Neutrophil (primary cell): ENCODE results near the gene PIGC.

Source experiments
- H3K27ac ChIP-seq: fragments of 200-600 bp; sonication (generic); 2 replicates; pipeline ENCODE4 v1.5.1; 2016; ENCODE audit warnings: mild to moderate bottlenecking, moderate library complexity
- H3K27me3 ChIP-seq: fragments of 200-600 bp; sonication (generic); 2 replicates; pipeline ENCODE4 v1.6.0; 2016; ENCODE audit warnings: mild to moderate bottlenecking
- H3K36me3 ChIP-seq: fragments of 200-600 bp; sonication (generic); 2 replicates; pipeline ENCODE4 v1.5.1; 2017
- H3K4me1 ChIP-seq, 2 experiments: fragments of 200-600 bp in 1 of 2; sonication (generic) in 1 of 2; 1 replicate in 1 of 2; 2 replicates in 1 of 2; pipeline versions ENCODE4 v1.5.1 to v1.6.1; 2013 to 2016; ENCODE audit warnings: low read depth in 1 of 2, low read length in 1 of 2, mild to moderate bottlenecking in 1 of 2, moderate library complexity in 1 of 2; ENCODE audit not compliant: control insufficient read depth in 1 of 2, insufficient read depth in 1 of 2
- H3K4me3 ChIP-seq, 2 experiments: fragments of 200-600 bp in 1 of 2; sonication (generic) in 1 of 2; 1 replicate in 1 of 2; 2 replicates in 1 of 2; pipeline ENCODE4 v1.5.1; 2013 to 2016; ENCODE audit warnings: low read depth in 1 of 2, low read length in 1 of 2, mild to moderate bottlenecking in 1 of 2, moderate library complexity in 1 of 2
- H3K9me3 ChIP-seq: fragments of 200-600 bp; sonication (generic); 2 replicates; pipeline ENCODE4 v1.5.1; 2016
- TF ChIP-seq, protein P1 (sequence below): fragments of 200-600 bp; sonication (generic); IDR thresholded peaks from 2 replicates; pipeline ENCODE4 v1.5.1; 2016; ENCODE audit warnings: antibody characterized with exemption

Gene PIGC

DNA sequence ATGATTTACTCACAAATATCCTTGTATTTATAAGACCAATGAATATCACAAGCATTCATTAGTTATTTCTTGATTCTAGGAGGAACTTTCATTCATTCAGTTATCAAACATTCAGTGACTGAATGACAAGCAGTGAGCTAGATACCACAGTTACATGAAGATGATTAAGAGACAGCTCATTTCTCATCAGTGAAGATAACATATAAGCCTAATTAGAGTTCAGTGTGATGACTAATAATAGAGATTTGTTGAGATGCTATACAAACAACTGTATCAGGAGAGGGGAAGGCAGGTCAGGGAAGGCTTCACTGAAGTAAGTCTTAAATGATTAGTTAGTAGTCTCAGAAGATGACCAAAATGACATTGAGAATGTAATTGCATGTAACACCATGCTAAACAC lies 38.0 kb downstream of the PIGC start:
- no peak overlapping the region for H3K27ac ChIP-seq
- H3K4me3 ChIP-seq = no peak overlapping the region
- TF ChIP-seq, protein P1, sequence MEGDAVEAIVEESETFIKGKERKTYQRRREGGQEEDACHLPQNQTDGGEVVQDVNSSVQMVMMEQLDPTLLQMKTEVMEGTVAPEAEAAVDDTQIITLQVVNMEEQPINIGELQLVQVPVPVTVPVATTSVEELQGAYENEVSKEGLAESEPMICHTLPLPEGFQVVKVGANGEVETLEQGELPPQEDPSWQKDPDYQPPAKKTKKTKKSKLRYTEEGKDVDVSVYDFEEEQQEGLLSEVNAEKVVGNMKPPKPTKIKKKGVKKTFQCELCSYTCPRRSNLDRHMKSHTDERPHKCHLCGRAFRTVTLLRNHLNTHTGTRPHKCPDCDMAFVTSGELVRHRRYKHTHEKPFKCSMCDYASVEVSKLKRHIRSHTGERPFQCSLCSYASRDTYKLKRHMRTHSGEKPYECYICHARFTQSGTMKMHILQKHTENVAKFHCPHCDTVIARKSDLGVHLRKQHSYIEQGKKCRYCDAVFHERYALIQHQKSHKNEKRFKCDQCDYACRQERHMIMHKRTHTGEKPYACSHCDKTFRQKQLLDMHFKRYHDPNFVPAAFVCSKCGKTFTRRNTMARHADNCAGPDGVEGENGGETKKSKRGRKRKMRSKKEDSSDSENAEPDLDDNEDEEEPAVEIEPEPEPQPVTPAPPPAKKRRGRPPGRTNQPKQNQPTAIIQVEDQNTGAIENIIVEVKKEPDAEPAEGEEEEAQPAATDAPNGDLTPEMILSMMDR = no peak
- H3K36me3 ChIP-seq = no peaks in the 10 kb centered on the region
- H3K9me3 ChIP-seq = no peaks in the 10 kb centered on the region
- no peaks in the 10 kb centered on the region for H3K27me3 ChIP-seq
- H3K4me1 ChIP-seq = no peaks in the 10 kb centered on the region

DNA sequence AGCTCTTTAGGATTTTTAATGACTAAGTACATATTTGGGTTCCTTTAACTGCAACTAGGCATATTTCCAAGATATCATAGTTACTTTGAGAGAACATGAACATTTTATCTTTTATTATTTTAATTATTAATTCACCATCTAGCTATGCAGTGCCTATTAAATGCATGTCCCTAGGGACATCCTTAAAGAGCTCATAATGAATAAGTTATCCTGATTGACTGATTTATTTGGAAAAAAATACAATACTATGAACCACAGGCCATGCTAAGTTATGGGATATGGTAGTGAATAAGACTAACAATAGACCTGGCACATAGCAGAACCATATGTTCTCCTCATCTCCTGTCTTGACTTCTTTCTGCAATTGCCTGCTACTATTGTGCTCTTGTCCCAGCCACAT lies 39.7 kb downstream of the PIGC start:
- Histone ChIP-seq H3K4me3 (no peak overlapping the region), H3K36me3 (no peaks in the 10 kb centered on the region), H3K27ac (no peak overlapping the region), H3K4me1 (no peaks in the 10 kb centered on the region), H3K9me3 (no peaks in the 10 kb centered on the region), H3K27me3 (no peaks in the 10 kb centered on the region)
- TF ChIP-seq, protein P1 = no peak

DNA sequence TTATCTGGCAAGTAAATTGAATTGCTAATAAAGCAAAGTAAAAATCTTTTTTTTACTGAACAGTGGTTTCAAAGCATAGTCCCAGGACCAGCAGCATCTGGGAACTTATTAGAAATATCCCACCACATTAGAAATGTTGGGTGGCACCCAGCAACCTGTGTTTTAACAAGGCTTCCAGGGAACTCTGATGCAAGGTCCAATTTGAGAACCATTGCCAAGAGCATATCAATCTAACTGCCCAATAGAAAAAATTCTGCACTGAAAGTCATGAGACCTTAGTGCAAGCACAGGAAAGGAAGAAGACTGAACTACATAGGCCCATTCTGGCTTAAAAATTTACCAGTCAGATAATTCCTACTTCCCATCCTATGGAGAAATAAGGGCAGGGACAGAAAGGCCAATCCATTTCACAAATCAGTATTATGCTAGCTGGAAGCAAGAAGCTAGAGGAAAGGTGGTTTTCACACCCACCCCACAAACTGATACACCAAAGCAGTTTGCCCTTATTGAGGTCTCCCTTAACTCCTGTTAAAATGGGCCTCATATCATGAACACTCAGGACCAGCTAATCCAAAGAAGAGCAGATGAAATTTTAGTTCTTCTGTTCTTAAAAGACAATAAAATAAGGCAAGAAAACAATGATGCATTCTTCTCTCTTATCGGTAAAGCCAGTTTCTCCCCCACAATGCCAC lies 40.8 kb downstream of the PIGC start:
- no peaks in the 10 kb centered on the region for H3K4me1 ChIP-seq
- no peak overlapping the region for H3K27ac ChIP-seq
- no peak overlapping the region for H3K4me3 ChIP-seq
- no peaks in the 10 kb centered on the region for H3K9me3 ChIP-seq
- no peaks in the 10 kb centered on the region for H3K36me3 ChIP-seq
- H3K27me3 ChIP-seq = no peaks in the 10 kb centered on the region
- TF ChIP-seq, protein P1 = no peak

DNA sequence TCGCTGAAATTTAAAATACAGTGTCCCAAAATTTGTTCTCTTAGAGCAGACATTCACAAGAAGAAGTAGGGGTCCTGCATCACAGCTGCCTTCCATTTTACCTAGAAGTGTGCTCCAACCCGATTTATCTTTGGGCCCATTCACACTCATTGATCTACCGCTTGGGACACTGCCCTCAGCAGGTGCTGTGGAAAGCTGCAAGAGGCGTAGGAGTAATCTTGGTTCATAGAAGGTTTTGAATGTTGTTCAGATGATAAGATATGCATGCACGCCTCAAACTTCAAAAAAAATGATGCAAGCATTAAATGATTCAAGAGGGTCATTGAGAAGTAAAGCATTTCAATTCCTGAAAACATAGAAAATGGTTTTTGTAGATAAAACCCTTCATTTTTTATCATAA lies 42.0 kb downstream of the PIGC start:
- TF ChIP-seq, protein P1 = no peak
- H3K4me3 ChIP-seq = no peak overlapping the region
- H3K4me1 ChIP-seq = no peaks in the 10 kb centered on the region

DNA sequence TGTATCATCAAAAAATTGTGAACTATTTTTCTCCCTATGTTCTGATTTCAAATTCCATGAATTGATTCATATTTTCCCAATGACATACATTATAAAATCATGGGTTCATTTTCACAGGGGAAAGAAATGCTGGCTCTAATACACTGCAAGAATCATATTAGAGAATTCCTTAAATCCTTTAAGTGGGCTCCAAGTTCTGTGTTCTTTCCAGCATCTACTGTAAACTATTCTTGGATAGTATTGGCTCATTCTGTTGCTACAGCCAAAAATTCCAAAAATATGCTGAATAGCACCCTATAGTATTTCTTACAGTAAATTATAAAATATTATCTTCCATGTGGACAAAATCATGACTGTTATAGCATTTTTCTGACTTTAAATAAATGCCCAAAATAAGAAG lies 42.4 kb downstream of the PIGC start:
- Histone ChIP-seq H3K4me3 (no peak overlapping the region), H3K9me3 (no peaks in the 10 kb centered on the region), H3K27me3 (no peaks in the 10 kb centered on the region), H3K27ac (no peak overlapping the region), H3K36me3 (no peaks in the 10 kb centered on the region), H3K4me1 (no peaks in the 10 kb centered on the region)
- TF ChIP-seq, protein P1 = no peak

More for the DNA sequence above, 42.0 kb downstream of the PIGC start:
- Histone ChIP-seq H3K27ac (no peak overlapping the region), H3K36me3 (no peaks in the 10 kb centered on the region), H3K27me3 (no peaks in the 10 kb centered on the region), H3K9me3 (no peaks in the 10 kb centered on the region)

DNA sequence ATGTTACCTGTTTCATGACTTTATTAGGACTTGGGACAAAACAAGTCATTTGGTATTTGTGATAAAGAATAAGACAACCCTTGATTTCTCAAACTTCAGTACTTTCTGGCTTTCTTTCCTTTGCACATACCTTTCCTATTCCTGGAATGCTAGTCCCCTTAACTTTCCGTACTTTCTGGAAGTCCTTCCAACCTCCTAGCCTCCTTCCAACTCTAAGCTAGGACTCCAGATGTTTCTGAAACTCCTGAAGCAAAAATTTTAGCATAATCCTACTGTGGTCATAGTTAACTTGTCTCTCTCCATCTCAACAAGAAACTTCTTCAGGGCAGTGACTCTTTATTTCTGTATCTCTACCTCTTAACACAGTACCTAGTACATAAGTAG lies 43.2 kb downstream of the PIGC start:
- TF ChIP-seq, protein P1 = no peak
- no peak overlapping the region for H3K27ac ChIP-seq
- H3K9me3 ChIP-seq = no peaks in the 10 kb centered on the region
- H3K4me3 ChIP-seq = no peak overlapping the region
- no peaks in the 10 kb centered on the region for H3K36me3 ChIP-seq
- no peaks in the 10 kb centered on the region for H3K4me1 ChIP-seq
- no peaks in the 10 kb centered on the region for H3K27me3 ChIP-seq
